KMS-11 (cell line): Measurements from ENCODE around the gene KCNF1.

Source experiments
- H2AFZ ChIP-seq: fragments of 200-600 bp; sonication (generic); 2 replicates; pipeline ENCODE4 v1.6.1; 2016; ENCODE audit warnings: antibody characterized with exemption, mixed run types, low read depth
- H3K27ac ChIP-seq: fragments of 200-600 bp; sonication (generic); 2 replicates; pipeline ENCODE4 v1.6.1; 2016; ENCODE audit warnings: mild to moderate bottlenecking, mixed run types
- H3K27me3 ChIP-seq: fragments of 200-600 bp; sonication (generic); 2 replicates; pipeline ENCODE4 v1.6.1; 2017; ENCODE audit warnings: mild to moderate bottlenecking, low read depth, mixed run types, moderate library complexity; ENCODE audit not compliant: insufficient read depth
- H3K36me3 ChIP-seq: fragments of 200-600 bp; sonication (generic); 2 replicates; pipeline ENCODE4 v1.6.1; 2017; ENCODE audit warnings: mild to moderate bottlenecking, mixed run types; ENCODE audit not compliant: insufficient read depth
- H3K4me1 ChIP-seq: fragments of 200-600 bp; sonication (generic); 2 replicates; pipeline ENCODE4 v1.6.1; 2016; ENCODE audit warnings: mild to moderate bottlenecking, low read depth, mixed run types; ENCODE audit not compliant: poor library complexity, severe bottlenecking
- H3K4me2 ChIP-seq: fragments of 200-600 bp; sonication (generic); 2 replicates; pipeline ENCODE4 v1.7.0; 2016; ENCODE audit warnings: mild to moderate bottlenecking, mixed run types
- H3K4me3 ChIP-seq: fragments of 200-600 bp; sonication (generic); IDR thresholded peaks from 2 replicates; pipeline ENCODE4 v1.6.1; 2017; ENCODE audit warnings: low read depth, low read length, mixed read lengths; ENCODE audit not compliant: insufficient read depth
- H3K79me2 ChIP-seq: fragments of 200-600 bp; sonication (generic); 2 replicates; pipeline ENCODE4 v1.6.1; 2016; ENCODE audit warnings: low read depth, mixed run types; ENCODE audit not compliant: insufficient read depth
- H3K9ac ChIP-seq: fragments of 200-600 bp; sonication (generic); 2 replicates; pipeline ENCODE4 v1.6.1; 2016; ENCODE audit warnings: mild to moderate bottlenecking, mixed run types
- H4K20me1 ChIP-seq: fragments of 200-600 bp; sonication (generic); 2 replicates; pipeline ENCODE4 v1.6.1; 2016; ENCODE audit warnings: mild to moderate bottlenecking, mixed run types; ENCODE audit not compliant: insufficient read depth
- CTCF ChIP-seq: fragments of 200-600 bp; sonication (generic); conservative IDR thresholded peaks from 2 replicates; pipeline ENCODE4 v1.6.1; 2017; ENCODE audit warnings: low read depth, mild to moderate bottlenecking, antibody characterized with exemption, low read length, moderate library complexity, mixed read lengths

The KCNF1 gene, protein sequence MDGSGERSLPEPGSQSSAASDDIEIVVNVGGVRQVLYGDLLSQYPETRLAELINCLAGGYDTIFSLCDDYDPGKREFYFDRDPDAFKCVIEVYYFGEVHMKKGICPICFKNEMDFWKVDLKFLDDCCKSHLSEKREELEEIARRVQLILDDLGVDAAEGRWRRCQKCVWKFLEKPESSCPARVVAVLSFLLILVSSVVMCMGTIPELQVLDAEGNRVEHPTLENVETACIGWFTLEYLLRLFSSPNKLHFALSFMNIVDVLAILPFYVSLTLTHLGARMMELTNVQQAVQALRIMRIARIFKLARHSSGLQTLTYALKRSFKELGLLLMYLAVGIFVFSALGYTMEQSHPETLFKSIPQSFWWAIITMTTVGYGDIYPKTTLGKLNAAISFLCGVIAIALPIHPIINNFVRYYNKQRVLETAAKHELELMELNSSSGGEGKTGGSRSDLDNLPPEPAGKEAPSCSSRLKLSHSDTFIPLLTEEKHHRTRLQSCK

GRCh38 chr2:10911291-10912075, at the start of gene KCNF1:
KCNF1 (plus strand) TSS chr2:10911934; CDS start chr2:10912427, 493 bp downstream.
- no peak within 1 kb of the TSS for H2AFZ ChIP-seq
- H3K36me3 ChIP-seq = no peaks in the 10 kb centered on the region
- no peak for TF ChIP-seq CTCF
- no peaks in the 10 kb centered on the region for H3K4me1 ChIP-seq
- H3K27me3 ChIP-seq = no peaks in the 10 kb centered on the region
- H3K4me2 ChIP-seq = no peak within 1 kb of the TSS
- H4K20me1 ChIP-seq = no peaks in the 10 kb centered on the region
- H3K9ac ChIP-seq = no peak within 1 kb of the TSS
- no peak within 1 kb of the TSS for H3K4me3 ChIP-seq
- H3K27ac ChIP-seq = no peak within 1 kb of the TSS
- H3K79me2 ChIP-seq = no peaks in the 10 kb centered on the region

GRCh38 chr2:10862330-10862729, 49.4 kb upstream of the KCNF1 start:
- H3K4me2 ChIP-seq = no peak overlapping the region
- no peaks in the 10 kb centered on the region for H3K79me2 ChIP-seq
- H3K27ac ChIP-seq = no peak overlapping the region
- no peaks in the 10 kb centered on the region for H3K36me3 ChIP-seq
- H3K4me3 ChIP-seq = no peak overlapping the region
- no peak overlapping the region for H2AFZ ChIP-seq
- no peak overlapping the region for H3K9ac ChIP-seq
- H3K27me3 ChIP-seq = no peaks in the 10 kb centered on the region; the same call in 1 of the 2 replicates
- TF ChIP-seq CTCF = no peak
- no peaks in the 10 kb centered on the region for H4K20me1 ChIP-seq
- H3K4me1 ChIP-seq = peaks cover 31% of the 10 kb centered on the region

DNA sequence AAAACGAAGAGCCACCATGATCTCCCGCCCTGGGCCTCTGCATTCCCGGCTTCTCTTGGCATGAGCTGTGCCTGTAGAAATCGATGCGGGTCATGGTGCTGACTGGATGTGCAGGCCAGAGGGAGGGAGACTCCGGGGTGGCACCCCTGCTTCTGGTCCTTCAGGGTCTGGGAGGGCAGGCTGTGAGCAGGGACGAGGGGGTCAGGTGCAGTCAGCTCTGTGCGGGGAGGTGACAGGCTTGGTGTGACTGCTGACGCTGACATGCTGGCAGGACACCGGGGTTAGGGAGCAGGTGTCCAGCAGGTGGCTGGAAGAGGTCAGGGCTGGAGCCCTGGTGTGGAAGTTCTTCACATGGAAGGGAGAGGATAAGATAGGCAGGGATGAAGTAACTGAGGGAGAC, 48.7 kb upstream of the KCNF1 start:
- no peak for TF ChIP-seq CTCF
- Histone ChIP-seq H3K9ac (no peak overlapping the region), H3K27ac (no peak overlapping the region), H2AFZ (no peak overlapping the region), H3K79me2 (no peaks in the 10 kb centered on the region), H3K4me2 (no peak overlapping the region), H3K4me1 (peaks cover 31% of the 10 kb centered on the region), H3K27me3 (no peaks in the 10 kb centered on the region; the same call in 1 of the 2 replicates), H4K20me1 (no peaks in the 10 kb centered on the region), H3K36me3 (no peaks in the 10 kb centered on the region), H3K4me3 (no peak overlapping the region)

DNA sequence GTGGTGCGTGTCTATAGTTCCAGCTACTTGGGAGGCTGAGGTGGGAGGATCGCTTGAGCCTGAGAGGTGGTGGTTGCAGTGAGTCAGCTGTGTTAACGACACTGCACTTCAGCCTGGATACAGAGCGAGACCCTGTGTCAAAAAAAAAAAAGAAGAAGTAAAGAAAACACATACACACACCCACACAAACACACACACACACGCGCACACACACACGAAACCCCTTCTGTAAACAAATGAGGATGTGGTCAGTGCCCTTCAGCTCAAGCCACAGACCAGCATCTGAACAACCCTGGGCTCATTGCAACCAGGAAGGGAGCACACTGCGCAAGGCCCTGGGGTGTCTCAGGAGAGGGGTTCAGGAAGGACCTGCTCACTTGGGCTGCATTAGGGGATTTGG, 47.9 kb upstream of the KCNF1 start:
- Histone ChIP-seq H3K36me3 (no peaks in the 10 kb centered on the region), H3K4me3 (no peak overlapping the region), H3K4me1 (peaks cover 31% of the 10 kb centered on the region), H4K20me1 (no peaks in the 10 kb centered on the region), H3K4me2 (peak overlapping the region; percentile 95), H3K79me2 (no peaks in the 10 kb centered on the region), H3K27ac (no peak overlapping the region), H3K27me3 (no peaks in the 10 kb centered on the region; the same call in 1 of the 2 replicates), H3K9ac (no peak overlapping the region), H2AFZ (no peak overlapping the region)
- TF ChIP-seq CTCF = no peak
